GM18526 (cell line): ENCODE results near the gene ZNF586.
A peak's percentile ranks its signal among the peaks of the same experiment; 100 is the strongest.

Experiments
- POLR2A ChIP-seq: IDR thresholded peaks from 3 replicates; pipeline ENCODE4 v1.6.1; 2011; ENCODE audit not compliant: insufficient read length; ENCODE audit errors: extremely low read depth

Gene ZNF586

DNA sequence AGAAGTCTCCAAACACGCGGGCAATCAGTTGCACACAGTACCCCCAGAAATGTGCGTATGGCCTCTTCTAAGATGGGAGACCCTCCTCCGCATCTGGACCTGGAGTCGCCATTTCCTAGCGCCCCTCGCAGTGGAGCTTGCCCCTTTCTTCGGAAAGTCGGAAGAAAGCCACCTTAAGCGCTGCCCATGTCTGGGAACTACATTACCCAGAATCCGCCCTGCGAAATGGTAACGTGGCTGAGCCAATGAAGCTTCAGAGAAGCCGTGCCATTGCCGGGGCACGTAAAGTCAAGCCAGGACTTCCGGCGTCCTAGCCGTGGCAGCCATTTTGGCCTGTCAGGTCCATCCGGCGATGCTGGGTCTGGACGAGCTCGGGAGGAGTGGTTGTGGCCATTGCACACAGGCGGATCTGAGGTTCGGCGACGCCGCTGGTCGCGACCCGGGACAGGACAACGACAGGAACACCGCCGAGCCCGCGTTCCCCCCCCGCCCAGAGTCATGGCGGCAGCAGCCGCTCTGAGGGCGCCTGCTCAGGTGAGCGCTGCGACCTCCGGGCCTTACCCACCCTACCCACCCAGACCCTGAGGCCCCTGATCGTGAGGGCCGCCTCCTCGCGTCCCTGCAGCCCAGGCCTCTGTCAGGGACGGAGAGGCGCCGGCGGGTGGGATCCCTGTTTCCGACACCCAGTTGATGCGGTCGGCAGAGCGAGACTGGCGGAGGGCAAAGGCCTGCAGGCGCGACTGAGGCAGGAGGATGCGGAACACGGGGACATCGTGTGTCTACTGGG is at the start of gene ZNF586:
Gene ZNF586 (plus strand): TSS at position 332 of the 787 bp plus-strand sequence. CDS start 167 bp downstream, at position 499.
- peak; percentile 77 for TF ChIP-seq POLR2A

DNA sequence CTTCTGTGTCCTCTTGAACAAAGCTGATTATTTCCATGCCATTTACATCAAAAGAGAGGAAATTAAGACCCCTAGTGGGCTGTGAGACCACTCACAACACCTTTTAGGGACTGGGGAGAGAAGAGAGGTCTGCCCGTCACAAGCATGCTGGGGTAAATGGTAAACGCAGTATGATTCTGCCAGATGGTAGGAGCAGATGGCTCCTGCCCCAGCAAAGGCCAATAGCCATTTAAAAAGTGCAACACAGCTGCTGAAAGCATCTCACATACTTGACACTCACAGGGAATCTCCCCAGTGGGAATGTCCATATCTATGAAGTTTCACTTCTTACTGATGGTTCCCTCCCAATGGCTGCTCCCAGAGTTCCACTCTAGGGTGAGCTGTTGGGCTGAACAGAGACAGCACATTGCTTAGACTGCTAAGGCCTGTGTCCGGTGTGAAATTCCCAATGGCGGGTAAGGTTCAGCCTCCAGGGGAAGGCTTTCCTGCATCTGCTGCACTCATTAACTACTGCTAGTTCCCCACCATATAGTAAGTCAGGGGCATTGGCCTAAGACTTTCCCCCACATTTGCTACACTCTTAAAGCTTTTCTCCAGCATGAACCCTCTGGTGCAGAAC is 49.5 kb upstream of the ZNF586 start:
- TF ChIP-seq POLR2A: no peak

DNA sequence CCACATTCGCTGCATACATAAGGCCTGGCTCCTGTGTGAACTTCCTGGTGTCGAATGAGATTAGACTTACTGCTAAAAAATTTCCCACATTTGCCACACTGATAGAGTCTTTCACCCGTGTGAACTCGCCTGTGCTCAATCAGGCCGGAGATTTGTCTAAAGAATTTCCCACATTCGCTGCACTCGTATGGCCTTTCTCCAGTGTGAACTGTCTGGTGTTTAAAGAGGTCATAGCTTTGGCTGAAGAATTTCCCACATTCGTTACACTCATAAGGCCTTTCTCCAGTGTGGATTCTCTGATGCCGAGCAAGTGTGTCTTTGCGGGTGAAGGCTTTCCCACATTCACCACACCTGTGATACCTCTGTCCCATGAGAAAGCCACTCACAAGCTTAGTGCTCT is 48.6 kb upstream of the ZNF586 start:
- TF ChIP-seq POLR2A: no peak

DNA sequence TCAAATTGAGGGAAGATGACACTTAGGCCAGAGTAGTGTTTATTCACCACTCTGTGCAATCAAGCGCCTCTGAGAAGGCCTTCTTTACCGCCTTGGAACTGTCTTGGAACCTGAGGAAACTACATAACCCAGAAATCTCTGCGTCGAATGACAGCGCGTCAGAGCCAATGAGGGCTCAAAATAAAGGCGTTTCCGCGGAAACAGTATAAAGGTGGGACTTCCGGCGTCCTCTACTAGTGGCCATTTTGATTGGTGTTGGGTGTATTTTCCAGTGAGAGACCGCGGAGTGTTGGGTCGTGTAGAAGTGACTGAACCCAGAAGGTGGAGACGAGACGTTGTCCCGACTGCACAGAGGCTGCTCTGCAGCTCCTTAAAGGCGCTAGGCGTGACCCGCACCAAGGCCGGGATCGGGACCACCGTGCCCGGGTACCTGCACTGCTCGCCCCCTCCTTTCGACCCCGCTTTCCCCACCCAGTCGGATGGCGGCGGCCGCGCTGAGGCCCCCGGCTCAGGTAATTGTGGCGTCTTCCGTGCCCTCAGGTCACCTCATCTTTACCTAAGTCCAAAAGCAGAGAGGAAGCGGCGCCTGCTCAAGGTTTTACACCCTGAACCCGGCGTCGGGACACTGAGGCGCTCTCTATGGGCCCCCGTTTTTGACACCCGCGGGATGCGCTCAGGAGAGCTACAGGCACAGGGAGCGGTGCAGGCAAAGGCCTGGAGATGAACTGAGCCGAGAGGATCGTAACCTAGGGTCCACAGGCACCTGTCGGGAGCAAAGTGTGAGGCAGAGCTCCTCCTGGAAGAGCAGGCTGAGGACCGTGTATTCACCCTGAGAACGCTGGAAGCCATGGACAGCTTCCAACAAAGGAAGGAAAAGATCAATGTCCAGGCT is 22.6 kb upstream of the ZNF586 start, which contains the start of gene ZNF776:
Gene ZNF776 (plus strand): TSS at position 236 of the 892 bp plus-strand sequence. CDS start 244 bp downstream, at position 480.
- TF ChIP-seq POLR2A: peak; percentile 66

DNA sequence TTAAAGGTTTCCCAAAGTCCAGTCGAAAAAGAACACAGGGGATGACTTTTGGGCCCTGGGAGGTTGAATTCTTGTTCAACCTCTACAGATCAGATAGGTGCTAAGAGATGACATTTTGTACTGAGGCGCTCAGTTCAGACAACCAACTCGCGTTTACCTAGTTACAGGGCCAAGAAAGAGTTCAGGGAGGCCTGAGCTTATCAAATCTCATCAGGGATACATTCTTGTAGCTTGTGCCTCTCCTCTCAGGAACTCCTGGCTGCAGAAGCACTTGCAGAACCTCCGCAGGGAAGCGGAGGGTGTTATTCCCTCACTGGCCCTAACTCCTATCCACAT is 22.0 kb upstream of the ZNF586 start:
- no peak for TF ChIP-seq POLR2A

DNA sequence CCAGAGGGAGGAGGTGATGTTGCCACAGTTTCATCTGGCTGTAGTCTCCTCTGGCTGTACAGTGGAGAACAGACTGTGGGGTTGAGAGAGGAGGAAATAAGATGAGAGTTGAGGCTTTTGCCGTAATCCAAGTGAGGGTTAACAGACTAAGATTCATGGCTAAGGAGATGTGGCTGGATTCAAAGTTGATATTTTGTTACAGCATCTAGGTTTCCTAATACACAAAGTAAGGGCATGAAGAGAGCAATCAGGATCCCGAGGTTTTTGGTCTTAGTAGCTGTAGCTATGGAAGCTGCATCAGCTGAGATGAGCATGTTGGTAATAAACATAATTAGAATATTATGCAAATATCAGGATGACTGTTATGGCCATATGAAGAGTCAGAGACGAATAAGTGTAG is 21.4 kb upstream of the ZNF586 start:
- TF ChIP-seq POLR2A: no peak

DNA sequence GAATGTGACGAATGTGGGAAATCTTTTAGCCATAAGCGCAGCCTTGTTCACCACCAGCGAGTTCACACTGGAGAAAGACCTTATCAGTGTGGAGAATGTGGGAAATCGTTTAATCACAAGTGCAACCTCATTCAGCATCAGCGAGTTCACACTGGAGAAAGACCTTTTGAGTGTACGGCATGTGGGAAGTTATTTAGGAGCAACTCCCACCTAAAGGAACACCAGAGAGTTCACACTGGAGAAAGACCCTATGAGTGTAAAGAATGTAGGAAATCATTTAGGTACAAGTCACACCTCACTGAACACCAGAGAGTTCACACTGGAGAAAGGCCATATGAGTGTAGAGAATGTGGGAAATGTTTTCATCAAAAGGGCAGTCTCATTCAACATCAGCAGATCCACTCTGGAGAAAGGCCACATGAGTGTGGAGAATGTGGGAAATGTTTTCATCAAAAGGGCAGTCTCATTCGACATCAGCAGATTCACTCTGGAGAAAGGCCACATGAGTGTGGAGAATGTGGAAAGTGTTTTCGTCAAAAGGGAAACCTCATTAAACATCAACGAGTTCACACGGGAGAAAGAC is 15.3 kb upstream of the ZNF586 start:
- no peak for TF ChIP-seq POLR2A

DNA sequence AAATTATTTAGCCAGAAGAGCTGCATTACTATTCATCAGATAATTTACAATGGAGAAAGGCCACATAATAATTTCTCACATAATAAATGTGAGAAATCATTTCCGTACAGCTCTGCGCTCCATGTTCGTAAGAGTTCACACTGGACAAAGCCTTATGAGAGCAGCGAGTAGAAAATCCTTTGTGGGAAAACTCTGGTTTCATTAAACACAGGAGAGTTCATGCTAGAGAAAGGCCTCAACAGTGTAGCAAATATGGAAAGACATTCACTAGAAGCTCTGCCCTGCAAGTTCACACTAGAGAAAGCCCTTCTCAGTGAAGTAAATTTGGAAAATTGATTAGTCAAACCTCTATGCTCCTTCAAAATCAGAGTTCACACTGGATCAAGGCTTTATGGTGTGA is 14.4 kb upstream of the ZNF586 start:
- no peak for TF ChIP-seq POLR2A

DNA sequence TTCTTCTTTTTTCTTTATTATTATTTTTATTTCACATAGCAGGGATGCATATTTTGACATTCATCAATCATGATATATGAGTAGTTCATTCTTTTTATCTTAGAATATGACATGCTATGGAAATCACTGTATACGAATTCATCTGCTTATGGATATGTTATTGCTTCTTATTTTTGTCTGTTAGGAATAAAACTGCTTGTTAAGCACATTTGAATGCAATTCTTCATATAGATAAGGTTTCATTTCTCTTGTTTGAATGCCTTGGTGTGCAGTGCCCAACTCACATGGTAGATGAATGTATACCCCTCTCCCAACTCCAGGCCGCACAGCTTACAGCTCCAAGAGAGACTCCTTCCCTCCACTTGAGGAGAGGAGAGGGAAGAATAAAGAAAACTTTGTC is 11.5 kb upstream of the ZNF586 start:
- no peak for TF ChIP-seq POLR2A

DNA sequence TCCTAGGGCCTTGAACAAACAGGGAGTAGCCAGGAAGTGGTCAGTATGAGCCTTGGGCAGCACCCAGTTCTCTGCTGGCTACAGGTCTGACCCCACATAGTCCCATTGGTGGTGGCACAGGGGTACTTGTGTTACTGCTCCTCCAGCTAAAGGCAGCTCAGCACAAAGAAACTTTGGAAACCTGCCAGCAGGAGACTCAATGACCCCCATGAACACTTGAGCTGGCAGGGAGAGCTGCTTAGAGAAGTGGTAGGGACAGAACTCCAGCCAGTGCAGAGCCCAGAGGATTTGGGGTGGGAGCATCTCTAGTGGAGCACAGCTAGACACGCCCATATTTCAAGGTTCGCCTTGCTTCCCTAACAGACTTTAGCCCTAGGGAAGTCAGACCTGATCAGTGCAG is 10.4 kb upstream of the ZNF586 start:
- no peak for TF ChIP-seq POLR2A

DNA sequence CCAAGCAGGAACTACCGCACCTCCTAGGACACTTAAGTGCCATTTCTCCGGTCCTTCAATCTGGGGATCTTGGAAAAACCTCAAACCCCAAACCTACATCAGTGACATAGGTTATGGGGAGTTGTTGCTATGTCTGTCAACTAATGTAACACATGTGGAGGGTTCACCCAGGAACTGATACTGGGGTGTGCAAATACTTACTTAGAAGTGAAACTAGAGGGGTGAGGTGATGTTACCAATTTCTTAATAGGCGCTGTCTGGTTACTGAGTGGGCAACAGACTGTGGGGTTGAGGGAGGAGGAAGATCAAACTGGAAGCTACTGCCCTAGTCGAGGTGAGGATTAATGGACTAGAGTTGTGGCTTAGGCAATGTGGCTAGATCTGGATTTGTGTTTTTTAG is 1.9 kb downstream of the ZNF586 start:
- TF ChIP-seq POLR2A: no peak

DNA sequence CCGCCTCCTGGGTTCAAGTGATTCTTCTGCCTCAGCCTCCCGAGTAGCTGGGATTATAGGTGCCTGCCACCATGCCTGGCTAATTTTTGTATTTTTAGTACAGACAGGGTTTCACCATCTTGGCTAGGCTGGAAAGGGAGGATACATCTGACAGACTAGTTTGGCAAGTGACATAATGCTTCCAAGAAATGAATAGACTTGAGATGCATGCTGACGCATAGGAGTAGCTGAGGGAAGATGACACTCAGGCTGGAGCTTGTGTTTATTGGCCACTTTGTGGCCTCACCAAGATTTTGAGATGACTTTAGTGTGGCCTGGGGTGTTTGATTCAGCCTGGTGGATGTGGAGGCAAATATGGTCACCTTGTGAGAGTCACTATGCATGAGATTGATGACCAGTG is 4.0 kb downstream of the ZNF586 start:
- no peak for TF ChIP-seq POLR2A

DNA sequence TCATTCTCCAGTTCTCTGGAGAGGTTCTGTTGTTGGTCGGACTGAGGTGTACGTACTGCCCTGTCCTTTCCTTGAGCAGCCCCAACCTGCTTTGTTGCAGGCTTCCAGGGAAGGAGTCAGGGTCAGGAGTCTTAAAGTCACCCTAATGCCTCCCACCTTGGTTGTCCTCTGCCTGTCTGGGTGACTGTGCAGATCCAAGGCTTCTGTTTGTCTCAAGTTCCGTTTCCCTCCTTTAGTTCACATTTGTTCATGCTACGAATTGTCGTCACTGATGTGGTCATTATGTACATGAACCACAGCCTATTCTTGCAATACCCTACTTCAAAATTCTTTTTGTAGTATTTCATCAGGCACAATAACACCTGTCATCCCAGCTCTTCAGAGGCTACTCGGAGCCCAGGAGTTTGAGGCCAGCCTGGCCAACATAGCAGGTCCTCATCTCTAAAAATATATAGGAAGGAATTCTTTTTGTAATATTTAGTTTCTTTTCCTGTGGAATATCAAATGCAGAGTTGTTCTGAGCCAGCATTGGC is 7.4 kb downstream of the ZNF586 start:
- no peak for TF ChIP-seq POLR2A

DNA sequence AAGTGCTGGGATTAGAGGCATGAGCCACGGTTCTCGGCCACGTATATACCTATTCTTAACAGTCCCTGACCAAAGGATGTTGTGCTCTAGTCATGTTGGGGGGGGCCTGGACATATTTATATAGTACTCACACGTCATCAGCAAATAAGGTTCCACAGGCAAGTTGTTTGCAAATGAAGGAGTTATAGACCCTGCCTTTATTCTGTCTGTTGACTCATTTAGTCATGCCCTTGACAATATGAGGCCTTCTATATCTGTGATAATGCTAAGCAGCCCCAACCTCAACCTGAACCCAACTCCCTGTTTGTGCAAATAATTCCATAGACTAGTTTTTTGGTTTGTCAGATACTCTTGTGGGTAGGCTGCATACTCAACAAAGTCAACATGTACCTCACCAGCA is 8.9 kb downstream of the ZNF586 start:
- TF ChIP-seq POLR2A: no peak

DNA sequence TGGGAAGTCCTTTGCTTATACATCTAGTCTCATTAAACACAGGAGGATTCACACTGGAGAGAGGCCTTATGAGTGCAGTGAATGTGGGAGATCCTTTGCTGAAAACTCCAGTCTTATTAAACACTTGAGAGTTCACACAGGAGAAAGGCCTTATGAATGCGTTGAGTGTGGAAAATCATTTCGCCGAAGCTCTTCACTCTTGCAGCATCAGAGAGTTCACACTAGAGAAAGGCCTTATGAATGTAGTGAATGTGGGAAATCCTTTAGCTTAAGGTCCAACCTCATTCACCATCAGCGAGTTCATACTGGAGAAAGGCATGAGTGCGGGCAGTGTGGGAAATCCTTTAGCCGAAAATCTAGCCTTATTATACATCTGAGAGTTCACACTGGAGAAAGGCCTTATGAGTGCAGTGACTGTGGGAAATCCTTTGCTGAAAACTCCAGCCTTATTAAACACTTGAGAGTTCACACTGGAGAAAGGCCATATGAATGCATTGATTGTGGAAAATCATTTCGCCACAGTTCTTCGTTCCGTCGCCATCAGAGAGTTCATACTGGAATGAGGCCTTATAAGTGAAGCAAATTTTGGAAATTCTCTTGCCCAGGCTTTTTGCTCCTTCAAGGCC is 9.9 kb downstream of the ZNF586 start:
- no peak for TF ChIP-seq POLR2A

DNA sequence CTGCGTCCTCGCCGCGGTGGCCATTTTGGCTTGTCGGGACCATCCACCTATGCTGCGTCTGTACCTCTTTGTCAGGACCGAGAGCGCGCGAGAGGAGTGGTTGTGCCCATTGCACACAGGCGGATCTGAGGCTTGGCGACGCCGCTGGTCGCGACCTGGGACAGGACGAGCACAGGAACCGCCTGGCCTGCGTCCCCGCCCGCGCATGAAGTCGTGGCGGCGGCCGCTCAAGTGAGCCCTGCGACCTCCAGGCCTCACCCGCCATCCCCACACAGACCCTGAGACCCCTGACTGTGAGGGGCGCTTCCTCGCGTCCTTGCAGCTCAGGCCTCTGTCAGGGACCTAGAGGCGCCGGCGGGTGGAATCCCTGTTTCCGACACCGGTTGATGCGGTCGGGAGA is 16.8 kb downstream of the ZNF586 start:
- TF ChIP-seq POLR2A: no peak
